WTC11 (cell line): ENCODE data around the gene TAF11L14. TPM values are rescaled to one million over a fixed set of nuclear protein-coding genes. Genes with fewer than 3 reads are reported as not detected.

Experiments
- ATAC-seq: fragments of 200-7000 bp; cut with Tn5 transposase; 2 replicates; pipeline ENCODE4 v1.10.0; 2021; ENCODE audit warnings: mild to moderate bottlenecking, moderate library complexity
- CTCF ChIA-PET: fragments of 300-600 bp; sonication (Branson Sonifier 250); formaldehyde crosslinking; loops from one replicate; lab custom pipeline; 2021; ENCODE audit warnings: antibody characterized with exemption; lab: Charles Lee
- POLR2A ChIA-PET: fragments of 350-600 bp; sonication (Branson Sonifier 250); formaldehyde crosslinking; loops from one replicate; lab custom pipeline; 2021; ENCODE audit warnings: antibody characterized with exemption; lab: Charles Lee
- DNase-seq: peaks from one replicate; pipeline ENCODE4 v3.0.0; 2021; ENCODE audit warnings: low spot score
- H3K27ac Mint-ChIP-seq: 2 replicates; pipeline ENCODE4 v1.8.0; 2021; ENCODE audit warnings: mixed read lengths
- H3K27me3 Mint-ChIP-seq: 2 replicates; pipeline ENCODE4 v1.8.0; 2021; ENCODE audit warnings: low read depth, mild to moderate bottlenecking, moderate library complexity, mixed read lengths
- H3K36me3 Mint-ChIP-seq: 2 replicates; pipeline ENCODE4 v1.8.0; 2021; ENCODE audit warnings: mixed read lengths
- H3K4me1 Mint-ChIP-seq: 2 replicates; pipeline ENCODE4 v1.8.0; 2022; ENCODE audit warnings: mixed read lengths
- H3K4me3 Mint-ChIP-seq: 2 replicates; pipeline ENCODE4 v1.8.0; 2021; ENCODE audit warnings: mild to moderate bottlenecking, moderate library complexity, mixed read lengths
- H3K9me3 Mint-ChIP-seq: 2 replicates; pipeline ENCODE4 v1.8.0; 2021; ENCODE audit warnings: mixed read lengths
- ATF1 ChIP-seq: sonication (generic); formaldehyde crosslinking; IDR thresholded peaks from 2 replicates; pipeline ENCODE4 v1.8.1; 2023; ENCODE audit warnings: mild to moderate bottlenecking, moderate library complexity, missing genetic modification reagents
- CREB1 ChIP-seq: sonication (generic); formaldehyde crosslinking; IDR thresholded peaks from 2 replicates; pipeline ENCODE4 v1.8.0; 2023; ENCODE audit warnings: mild to moderate bottlenecking, missing genetic modification reagents
- CREM ChIP-seq: sonication (generic); formaldehyde crosslinking; IDR thresholded peaks from 2 replicates; pipeline ENCODE4 v1.8.1; 2022; ENCODE audit warnings: mild to moderate bottlenecking, missing genetic modification reagents, moderate library complexity
- JUN ChIP-seq: sonication (generic); formaldehyde crosslinking; IDR thresholded peaks from 2 replicates; pipeline ENCODE4 v1.8.0; 2023; ENCODE audit warnings: mild to moderate bottlenecking, missing genetic modification reagents
- NFE2L1 ChIP-seq: sonication (generic); formaldehyde crosslinking; IDR thresholded peaks from 2 replicates; pipeline ENCODE4 v1.8.1; 2023; ENCODE audit warnings: missing genetic modification reagents
- NFYB ChIP-seq: sonication (generic); formaldehyde crosslinking; conservative IDR thresholded peaks from 2 replicates; pipeline ENCODE4 v1.8.0; 2022; ENCODE audit warnings: low read depth, missing genetic modification reagents
- OVOL2 ChIP-seq: fragments of 250-450 bp; sonication (Bioruptor Pico); IDR thresholded peaks from 2 replicates; pipeline ENCODE4 v1.9.0; 2021; ENCODE audit warnings: mild to moderate bottlenecking, borderline replicate concordance
- RELA ChIP-seq: sonication (generic); formaldehyde crosslinking; IDR thresholded peaks from 2 replicates; pipeline ENCODE4 v1.8.1; 2022; ENCODE audit warnings: missing genetic modification reagents, mild to moderate bottlenecking, borderline replicate concordance
- RORB ChIP-seq: fragments of 250-450 bp; sonication (Bioruptor Pico); IDR thresholded peaks from 2 replicates; pipeline ENCODE4 v1.9.0; 2021; ENCODE audit warnings: mild to moderate bottlenecking
- TEAD1 ChIP-seq: sonication (generic); formaldehyde crosslinking; IDR thresholded peaks from 2 replicates; pipeline ENCODE4 v1.8.0; 2022; ENCODE audit warnings: mild to moderate bottlenecking, missing genetic modification reagents
- ZBTB21 ChIP-seq: sonication (generic); formaldehyde crosslinking; IDR thresholded peaks from 2 replicates; pipeline ENCODE4 v1.8.1; 2023; ENCODE audit warnings: mild to moderate bottlenecking, missing genetic modification reagents, borderline replicate concordance
- ZNF396 ChIP-seq: fragments of 250-450 bp; sonication (Bioruptor Pico); IDR thresholded peaks from 2 replicates; pipeline ENCODE4 v1.8.0; 2021; ENCODE audit warnings: mild to moderate bottlenecking, moderate library complexity, borderline replicate concordance
- ZNF416 ChIP-seq: fragments of 250-450 bp; sonication (Bioruptor Pico); IDR thresholded peaks from 2 replicates; pipeline ENCODE4 v1.9.0; 2021; ENCODE audit warnings: mild to moderate bottlenecking, inconsistent platforms
- total RNA-seq: library from RNA; stranded (reverse); gene quantifications from 3 replicates; pipeline ENCODE4 v1.2.3, GENCODE V29; 2021
- TF ChIP-seq, protein P1 (sequence below): sonication (generic); formaldehyde crosslinking; IDR thresholded peaks from 2 replicates; pipeline ENCODE4 v1.8.0; 2023; ENCODE audit warnings: mild to moderate bottlenecking, missing genetic modification reagents
- TF ChIP-seq, protein P2 (sequence below): sonication (generic); formaldehyde crosslinking; conservative IDR thresholded peaks from 2 replicates; pipeline ENCODE4 v1.8.1; 2022; ENCODE audit warnings: mild to moderate bottlenecking, missing genetic modification reagents
- TF ChIP-seq, protein P3 (sequence below): sonication (generic); formaldehyde crosslinking; IDR thresholded peaks from 2 replicates; pipeline ENCODE4 v1.8.1; 2022; ENCODE audit warnings: mild to moderate bottlenecking, missing genetic modification reagents, moderate library complexity, borderline replicate concordance
- TF ChIP-seq, protein P4 (sequence below): sonication (generic); formaldehyde crosslinking; IDR thresholded peaks from 2 replicates; pipeline ENCODE4 v1.8.0; 2023; ENCODE audit warnings: missing genetic modification reagents
- TF ChIP-seq, protein P5 (sequence below): sonication (generic); formaldehyde crosslinking; IDR thresholded peaks from 2 replicates; pipeline ENCODE4 v1.8.1; 2022; ENCODE audit warnings: missing genetic modification reagents, borderline replicate concordance
- TF ChIP-seq, protein P6 (sequence below): sonication (generic); formaldehyde crosslinking; IDR thresholded peaks from 2 replicates; pipeline ENCODE4 v1.8.1; 2023; ENCODE audit warnings: mild to moderate bottlenecking, missing genetic modification reagents, moderate library complexity
- TF ChIP-seq, protein P7 (sequence below): sonication (generic); formaldehyde crosslinking; IDR thresholded peaks from 2 replicates; pipeline ENCODE4 v1.8.0; 2022; ENCODE audit warnings: missing genetic modification reagents

Gene TAF11L14
- total RNA-seq, 1 experiment from 2014 or later: not detected

DNA sequence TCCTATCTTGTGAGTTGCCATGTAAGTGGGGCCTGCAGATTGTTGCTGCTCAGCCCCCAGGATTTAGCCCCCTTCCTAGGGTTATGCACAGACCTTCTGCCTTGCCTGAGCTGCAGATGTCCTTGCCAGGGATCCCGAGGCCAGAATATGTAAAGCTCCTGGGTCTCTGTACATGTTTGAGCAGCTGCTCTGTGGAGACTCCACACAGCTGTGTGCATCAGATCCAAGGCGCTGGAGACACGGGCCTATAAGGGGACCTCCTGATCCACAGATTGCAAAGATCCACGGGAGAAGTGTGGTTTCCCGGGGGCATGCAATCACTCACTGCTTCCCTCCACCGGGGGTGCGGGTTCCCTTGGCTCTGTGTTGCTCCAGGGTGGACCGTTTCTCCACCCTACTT lies 28.9 kb downstream of the TAF11L14 start:
- no peak; the same call in 1 of the 2 replicates for ATAC-seq
- Mint-ChIP-seq H3K4me3 (no peak overlapping the region), H3K36me3 (no peaks in the 10 kb centered on the region), H3K4me1 (peaks cover 27% of the 10 kb centered on the region), H3K27ac (no peak overlapping the region), H3K27me3 (no peaks in the 10 kb centered on the region; the same call in 1 of the 2 replicates), H3K9me3 (peaks cover 7% of the 10 kb centered on the region)
- DNase-seq: no peak
- CTCF ChIA-PET: interaction anchor here (0.7 kb wide), 1 partner anchor 13 kb away, joined by 3 read pairs; no protein-coding TSS in a partner anchor
- TF ChIP-seq, protein P1, sequence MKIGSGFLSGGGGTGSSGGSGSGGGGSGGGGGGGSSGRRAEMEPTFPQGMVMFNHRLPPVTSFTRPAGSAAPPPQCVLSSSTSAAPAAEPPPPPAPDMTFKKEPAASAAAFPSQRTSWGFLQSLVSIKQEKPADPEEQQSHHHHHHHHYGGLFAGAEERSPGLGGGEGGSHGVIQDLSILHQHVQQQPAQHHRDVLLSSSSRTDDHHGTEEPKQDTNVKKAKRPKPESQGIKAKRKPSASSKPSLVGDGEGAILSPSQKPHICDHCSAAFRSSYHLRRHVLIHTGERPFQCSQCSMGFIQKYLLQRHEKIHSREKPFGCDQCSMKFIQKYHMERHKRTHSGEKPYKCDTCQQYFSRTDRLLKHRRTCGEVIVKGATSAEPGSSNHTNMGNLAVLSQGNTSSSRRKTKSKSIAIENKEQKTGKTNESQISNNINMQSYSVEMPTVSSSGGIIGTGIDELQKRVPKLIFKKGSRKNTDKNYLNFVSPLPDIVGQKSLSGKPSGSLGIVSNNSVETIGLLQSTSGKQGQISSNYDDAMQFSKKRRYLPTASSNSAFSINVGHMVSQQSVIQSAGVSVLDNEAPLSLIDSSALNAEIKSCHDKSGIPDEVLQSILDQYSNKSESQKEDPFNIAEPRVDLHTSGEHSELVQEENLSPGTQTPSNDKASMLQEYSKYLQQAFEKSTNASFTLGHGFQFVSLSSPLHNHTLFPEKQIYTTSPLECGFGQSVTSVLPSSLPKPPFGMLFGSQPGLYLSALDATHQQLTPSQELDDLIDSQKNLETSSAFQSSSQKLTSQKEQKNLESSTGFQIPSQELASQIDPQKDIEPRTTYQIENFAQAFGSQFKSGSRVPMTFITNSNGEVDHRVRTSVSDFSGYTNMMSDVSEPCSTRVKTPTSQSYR (CRISPR knock-in tag): no peak
- TF ChIP-seq ZBTB21 (no peak), ATF1 (CRISPR knock-in tag) (no peak), RELA (CRISPR knock-in tag) (no peak), ZNF396 (no peak), TEAD1 (CRISPR knock-in tag) (no peak), RORB (no peak), JUN (CRISPR knock-in tag) (no peak)
- TF ChIP-seq, protein P2, sequence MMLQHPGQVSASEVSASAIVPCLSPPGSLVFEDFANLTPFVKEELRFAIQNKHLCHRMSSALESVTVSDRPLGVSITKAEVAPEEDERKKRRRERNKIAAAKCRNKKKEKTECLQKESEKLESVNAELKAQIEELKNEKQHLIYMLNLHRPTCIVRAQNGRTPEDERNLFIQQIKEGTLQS (CRISPR knock-in tag): no peak
- TF ChIP-seq, protein P3, sequence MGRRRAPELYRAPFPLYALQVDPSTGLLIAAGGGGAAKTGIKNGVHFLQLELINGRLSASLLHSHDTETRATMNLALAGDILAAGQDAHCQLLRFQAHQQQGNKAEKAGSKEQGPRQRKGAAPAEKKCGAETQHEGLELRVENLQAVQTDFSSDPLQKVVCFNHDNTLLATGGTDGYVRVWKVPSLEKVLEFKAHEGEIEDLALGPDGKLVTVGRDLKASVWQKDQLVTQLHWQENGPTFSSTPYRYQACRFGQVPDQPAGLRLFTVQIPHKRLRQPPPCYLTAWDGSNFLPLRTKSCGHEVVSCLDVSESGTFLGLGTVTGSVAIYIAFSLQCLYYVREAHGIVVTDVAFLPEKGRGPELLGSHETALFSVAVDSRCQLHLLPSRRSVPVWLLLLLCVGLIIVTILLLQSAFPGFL (CRISPR knock-in tag): no peak
- POLR2A ChIA-PET: no interaction called here

DNA sequence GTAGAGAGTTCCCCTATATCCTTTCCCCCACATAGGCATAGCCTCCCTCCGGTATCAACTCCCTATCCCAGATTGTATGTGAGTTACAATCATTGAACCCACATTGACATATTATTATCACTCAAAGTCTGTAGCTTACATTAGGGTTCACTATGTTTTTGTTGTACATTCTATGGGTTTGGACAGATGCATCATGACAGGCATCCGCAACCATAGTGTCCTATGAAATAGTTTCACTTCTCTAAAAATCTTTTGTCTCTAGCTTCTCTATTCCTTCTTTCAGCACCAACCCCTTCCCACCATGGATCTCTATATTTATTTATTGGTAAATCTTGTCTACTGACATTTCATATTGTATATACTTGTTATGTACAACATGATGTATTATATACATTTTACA lies 31.6 kb downstream of the TAF11L14 start:
- ATAC-seq (no peak), DNase-seq (no peak)
- no peak overlapping the region for H3K27ac Mint-ChIP-seq
- H3K36me3 Mint-ChIP-seq: no peaks in the 10 kb centered on the region
- POLR2A ChIA-PET: no interaction called here
- peaks cover 27% of the 10 kb centered on the region for H3K4me1 Mint-ChIP-seq
- no peak overlapping the region for H3K4me3 Mint-ChIP-seq
- H3K27me3 Mint-ChIP-seq: no peaks in the 10 kb centered on the region; the same call in 1 of the 2 replicates
- CTCF ChIA-PET: no interaction called here
- H3K9me3 Mint-ChIP-seq: peaks cover 5% of the 10 kb centered on the region
- no peak for TF ChIP-seq OVOL2 (CRISPR knock-in tag)
- TF ChIP-seq ZNF396: no peak
- TF ChIP-seq, protein P4, sequence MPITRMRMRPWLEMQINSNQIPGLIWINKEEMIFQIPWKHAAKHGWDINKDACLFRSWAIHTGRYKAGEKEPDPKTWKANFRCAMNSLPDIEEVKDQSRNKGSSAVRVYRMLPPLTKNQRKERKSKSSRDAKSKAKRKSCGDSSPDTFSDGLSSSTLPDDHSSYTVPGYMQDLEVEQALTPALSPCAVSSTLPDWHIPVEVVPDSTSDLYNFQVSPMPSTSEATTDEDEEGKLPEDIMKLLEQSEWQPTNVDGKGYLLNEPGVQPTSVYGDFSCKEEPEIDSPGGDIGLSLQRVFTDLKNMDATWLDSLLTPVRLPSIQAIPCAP (CRISPR knock-in tag): no peak
- no peak for TF ChIP-seq CREB1
- TF ChIP-seq CREM (CRISPR knock-in tag): no peak
- TF ChIP-seq ZNF416 (CRISPR knock-in tag): no peak
- TF ChIP-seq, protein P5, sequence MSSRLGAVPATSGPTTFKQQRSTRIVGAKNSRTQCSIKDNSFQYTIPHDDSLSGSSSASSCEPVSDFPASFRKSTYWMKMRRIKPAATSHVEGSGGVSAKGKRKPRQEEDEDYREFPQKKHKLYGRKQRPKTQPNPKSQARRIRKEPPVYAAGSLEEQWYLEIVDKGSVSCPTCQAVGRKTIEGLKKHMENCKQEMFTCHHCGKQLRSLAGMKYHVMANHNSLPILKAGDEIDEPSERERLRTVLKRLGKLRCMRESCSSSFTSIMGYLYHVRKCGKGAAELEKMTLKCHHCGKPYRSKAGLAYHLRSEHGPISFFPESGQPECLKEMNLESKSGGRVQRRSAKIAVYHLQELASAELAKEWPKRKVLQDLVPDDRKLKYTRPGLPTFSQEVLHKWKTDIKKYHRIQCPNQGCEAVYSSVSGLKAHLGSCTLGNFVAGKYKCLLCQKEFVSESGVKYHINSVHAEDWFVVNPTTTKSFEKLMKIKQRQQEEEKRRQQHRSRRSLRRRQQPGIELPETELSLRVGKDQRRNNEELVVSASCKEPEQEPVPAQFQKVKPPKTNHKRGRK (CRISPR knock-in tag): no peak
- TF ChIP-seq, protein P6, sequence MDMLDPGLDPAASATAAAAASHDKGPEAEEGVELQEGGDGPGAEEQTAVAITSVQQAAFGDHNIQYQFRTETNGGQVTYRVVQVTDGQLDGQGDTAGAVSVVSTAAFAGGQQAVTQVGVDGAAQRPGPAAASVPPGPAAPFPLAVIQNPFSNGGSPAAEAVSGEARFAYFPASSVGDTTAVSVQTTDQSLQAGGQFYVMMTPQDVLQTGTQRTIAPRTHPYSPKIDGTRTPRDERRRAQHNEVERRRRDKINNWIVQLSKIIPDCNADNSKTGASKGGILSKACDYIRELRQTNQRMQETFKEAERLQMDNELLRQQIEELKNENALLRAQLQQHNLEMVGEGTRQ (CRISPR knock-in tag): no peak
- TF ChIP-seq NFE2L1 (CRISPR knock-in tag): no peak
- TF ChIP-seq NFYB: no peak
- TF ChIP-seq, protein P7, sequence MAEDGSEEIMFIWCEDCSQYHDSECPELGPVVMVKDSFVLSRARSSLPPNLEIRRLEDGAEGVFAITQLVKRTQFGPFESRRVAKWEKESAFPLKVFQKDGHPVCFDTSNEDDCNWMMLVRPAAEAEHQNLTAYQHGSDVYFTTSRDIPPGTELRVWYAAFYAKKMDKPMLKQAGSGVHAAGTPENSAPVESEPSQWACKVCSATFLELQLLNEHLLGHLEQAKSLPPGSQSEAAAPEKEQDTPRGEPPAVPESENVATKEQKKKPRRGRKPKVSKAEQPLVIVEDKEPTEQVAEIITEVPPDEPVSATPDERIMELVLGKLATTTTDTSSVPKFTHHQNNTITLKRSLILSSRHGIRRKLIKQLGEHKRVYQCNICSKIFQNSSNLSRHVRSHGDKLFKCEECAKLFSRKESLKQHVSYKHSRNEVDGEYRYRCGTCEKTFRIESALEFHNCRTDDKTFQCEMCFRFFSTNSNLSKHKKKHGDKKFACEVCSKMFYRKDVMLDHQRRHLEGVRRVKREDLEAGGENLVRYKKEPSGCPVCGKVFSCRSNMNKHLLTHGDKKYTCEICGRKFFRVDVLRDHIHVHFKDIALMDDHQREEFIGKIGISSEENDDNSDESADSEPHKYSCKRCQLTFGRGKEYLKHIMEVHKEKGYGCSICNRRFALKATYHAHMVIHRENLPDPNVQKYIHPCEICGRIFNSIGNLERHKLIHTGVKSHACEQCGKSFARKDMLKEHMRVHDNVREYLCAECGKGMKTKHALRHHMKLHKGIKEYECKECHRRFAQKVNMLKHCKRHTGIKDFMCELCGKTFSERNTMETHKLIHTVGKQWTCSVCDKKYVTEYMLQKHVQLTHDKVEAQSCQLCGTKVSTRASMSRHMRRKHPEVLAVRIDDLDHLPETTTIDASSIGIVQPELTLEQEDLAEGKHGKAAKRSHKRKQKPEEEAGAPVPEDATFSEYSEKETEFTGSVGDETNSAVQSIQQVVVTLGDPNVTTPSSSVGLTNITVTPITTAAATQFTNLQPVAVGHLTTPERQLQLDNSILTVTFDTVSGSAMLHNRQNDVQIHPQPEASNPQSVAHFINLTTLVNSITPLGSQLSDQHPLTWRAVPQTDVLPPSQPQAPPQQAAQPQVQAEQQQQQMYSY (CRISPR knock-in tag): no peak
